ENCODE data around the gene R3HDM4.
A peak's percentile ranks its signal among the peaks of the same experiment; 100 is the strongest.

R3HDM4 gene

GRCh38 chr19:950352-951066 lies 37.5 kb upstream of the R3HDM4 start:
- no peak for DNase-seq (ENCODE audit: low spot score)
- no peak for TF ChIP-seq CTCF (IDR thresholded peaks at IDR 0.05; ENCODE audit: extremely low read depth, missing control alignments)

GRCh38 chr19:948842-949496 lies 36.0 kb upstream of the R3HDM4 start:
- no peak for TF ChIP-seq CTCF (IDR thresholded peaks at IDR 0.05; ENCODE audit: extremely low read depth, missing control alignments)
- DNase-seq (ENCODE audit: low spot score), result no peak

GRCh38 chr19:947707-948539 lies 34.9 kb upstream of the R3HDM4 start:
- peak; percentile 94 for DNase-seq (ENCODE audit: low spot score)
- TF ChIP-seq CTCF (IDR thresholded peaks at IDR 0.05; ENCODE audit: extremely low read depth, missing control alignments), result no peak

GRCh38 chr19:947090-947706 lies 34.2 kb upstream of the R3HDM4 start:
- no peak for TF ChIP-seq CTCF (IDR thresholded peaks at IDR 0.05; ENCODE audit: extremely low read depth, missing control alignments)
- DNase-seq (ENCODE audit: low spot score), result peak; percentile 68

GRCh38 chr19:945401-946252 lies 32.6 kb upstream of the R3HDM4 start:
- no peak for TF ChIP-seq CTCF (IDR thresholded peaks at IDR 0.05; ENCODE audit: extremely low read depth, missing control alignments)
- no peak for DNase-seq (ENCODE audit: low spot score)

GRCh38 chr19:944663-945241 lies 31.7 kb upstream of the R3HDM4 start:
- TF ChIP-seq CTCF (IDR thresholded peaks at IDR 0.05; ENCODE audit: extremely low read depth, missing control alignments), result no peak
- DNase-seq (ENCODE audit: low spot score), result no peak

Data from GM20000 (cell line).